Liver (tissue), 9 donors: Measurements from ENCODE around the gene HLA-A. TPM values are rescaled to one million over a fixed set of nuclear protein-coding genes. Genes with fewer than 3 reads are reported as not detected.
"Not testable (repeated sequence)": the region's sequence is repeated elsewhere in the genome, so short reads cannot be mapped to it uniquely, and the experiment has no call there.

Experiments used
- DNase-seq: peaks from one replicate; pipeline ENCODE4 v3.0.0-alpha.2; 2017; ENCODE audit warnings: low spot score
- H3K27ac ChIP-seq, 2 donors: one replicate each; pipeline ENCODE4 v1.7.0; 2013; ENCODE audit warnings: inconsistent platforms in 2 of 2, low read length in 2 of 2, control low read depth in 1 of 2, low read depth in 1 of 2, mild to moderate bottlenecking in 1 of 2
- H3K27me3 ChIP-seq, 4 donors: one replicate each; pipeline versions ENCODE4 v1.6.1 to v1.7.0; 2013; ENCODE audit warnings: low read length in 3 of 4, inconsistent platforms in 1 of 4, mild to moderate bottlenecking in 1 of 4, moderate library complexity in 1 of 4; ENCODE audit not compliant: control insufficient read depth in 4 of 4, insufficient read depth in 4 of 4
- H3K36me3 ChIP-seq, 4 donors: one replicate each; pipeline versions ENCODE4 v1.6.1 to v1.7.0; 2013; ENCODE audit warnings: low read length in 3 of 4, mild to moderate bottlenecking in 3 of 4, low read depth in 1 of 4, moderate library complexity in 1 of 4; ENCODE audit not compliant: control insufficient read depth in 4 of 4, insufficient read depth in 3 of 4
- H3K4me1 ChIP-seq, 4 donors: one replicate each; pipeline versions ENCODE4 v1.6.1 to v1.7.0; 2013; ENCODE audit warnings: low read length in 3 of 4, mild to moderate bottlenecking in 3 of 4, moderate library complexity in 1 of 4; ENCODE audit not compliant: control insufficient read depth in 4 of 4, insufficient read depth in 4 of 4
- H3K4me3 ChIP-seq, 3 donors: one replicate each; pipeline versions ENCODE4 v1.6.1 to v1.7.0; 2013; ENCODE audit warnings: low read length in 3 of 3, control low read depth in 1 of 3, low read depth in 1 of 3, mild to moderate bottlenecking in 1 of 3
- H3K9ac ChIP-seq, 2 donors: one replicate each; pipeline ENCODE4 v1.7.0; 2013; ENCODE audit warnings: low read length in 2 of 2, mild to moderate bottlenecking in 2 of 2, moderate library complexity in 2 of 2, control low read depth in 1 of 2, low read depth in 1 of 2
- H3K9me3 ChIP-seq, 4 donors: one replicate each; pipeline versions ENCODE4 v1.6.1 to v1.7.0; 2013; ENCODE audit warnings: low read length in 3 of 4; ENCODE audit not compliant: control insufficient read depth in 4 of 4
- EGR1 ChIP-seq, 2 donors: IDR thresholded peaks; 2 replicates each; pipeline ENCODE4 v1.6.1; 2016 to 2018; ENCODE audit warnings: antibody characterized with exemption in 2 of 2, low read depth in 2 of 2
- FOXA1 ChIP-seq: IDR thresholded peaks from 2 replicates; pipeline ENCODE4 v1.6.1; 2016; ENCODE audit warnings: antibody characterized with exemption
- FOXA2 ChIP-seq: IDR thresholded peaks from 2 replicates; pipeline ENCODE4 v1.6.1; 2016; ENCODE audit warnings: antibody characterized with exemption
- GABPA ChIP-seq, 2 donors: IDR thresholded peaks in 1 of 2; conservative IDR thresholded peaks in 1 of 2; 2 replicates each; pipeline ENCODE4 v1.6.1; 2016; ENCODE audit warnings: antibody characterized with exemption in 2 of 2, mild to moderate bottlenecking in 1 of 2, moderate library complexity in 1 of 2
- HNF4A ChIP-seq, 2 donors: conservative IDR thresholded peaks; 2 replicates each; pipeline ENCODE4 v1.6.1; 2016; ENCODE audit warnings: antibody characterized with exemption in 2 of 2, mild to moderate bottlenecking in 2 of 2
- HNF4G ChIP-seq: IDR thresholded peaks from 2 replicates; pipeline ENCODE4 v1.6.1; 2016; ENCODE audit warnings: antibody characterized with exemption
- JUND ChIP-seq, 2 donors: IDR thresholded peaks; 2 replicates each; pipeline ENCODE4 v1.6.1; 2016; ENCODE audit warnings: antibody characterized with exemption in 2 of 2
- NR2F2 ChIP-seq: IDR thresholded peaks from 2 replicates; pipeline ENCODE4 v1.6.1; 2016; ENCODE audit warnings: antibody characterized with exemption
- RAD21 ChIP-seq, 2 donors: IDR thresholded peaks; 2 replicates each; pipeline ENCODE4 v1.6.1; 2016; ENCODE audit warnings: antibody characterized with exemption in 2 of 2, mild to moderate bottlenecking in 2 of 2
- RXRA ChIP-seq, 2 donors: IDR thresholded peaks; 2 replicates each; pipeline ENCODE4 v1.6.1; 2017 to 2018; ENCODE audit warnings: antibody characterized with exemption in 2 of 2, mild to moderate bottlenecking in 1 of 2
- SP1 ChIP-seq: IDR thresholded peaks from 2 replicates; pipeline ENCODE4 v1.6.1; 2018; ENCODE audit warnings: antibody characterized with exemption, mild to moderate bottlenecking
- TAF1 ChIP-seq: conservative IDR thresholded peaks from 2 replicates; pipeline ENCODE4 v1.6.1; 2016; ENCODE audit warnings: antibody characterized with exemption, mild to moderate bottlenecking
- YY1 ChIP-seq: IDR thresholded peaks from 2 replicates; pipeline ENCODE4 v1.6.1; 2016; ENCODE audit warnings: antibody characterized with exemption, mild to moderate bottlenecking
- WGBS: extraction: QIAGEN DNeasy Blood & Tissue Kit; methylation state at CpG from one replicate; pipeline ENCODE4 v1.1.7; 2013; 5-methylcytosine and 5-hydroxymethylcytosine counted together
- polyA plus RNA-seq, 2 donors: library from polyadenylated mRNA; stranded (reverse) in 1 of 2; unstranded in 1 of 2; fragments of 200-250 nt in 1 of 2; fragments of >200 nt in 1 of 2; fragmentation: Nextera tagmentation in 1 of 2; extraction: Ambion mirVana in 1 of 2; gene quantifications; one replicate each; pipeline versions ENCODE4 v1.2.1 to v1.2.3, GENCODE V29; 2013 to 2015
- total RNA-seq, 2 donors: library from RNA; depleted of rRNA; stranded (reverse); fragments of >200 nt; gene quantifications; one replicate each; pipeline ENCODE4 v1.2.3, GENCODE V29; 2014
- TF ChIP-seq, protein P1 (sequence below): IDR thresholded peaks from 2 replicates; pipeline ENCODE4 v1.6.1; 2016; ENCODE audit warnings: antibody characterized with exemption
- TF ChIP-seq, protein P2 (sequence below): IDR thresholded peaks from 2 replicates; pipeline ENCODE4 v1.6.1; 2016; ENCODE audit warnings: antibody characterized with exemption
- TF ChIP-seq, protein P3 (sequence below): IDR thresholded peaks from 2 replicates; pipeline ENCODE4 v1.6.1; 2016; ENCODE audit warnings: antibody characterized with exemption, mild to moderate bottlenecking
- TF ChIP-seq, protein P4 (sequence below): fragments of 150-350 bp; IDR thresholded peaks from 2 replicates; pipeline ENCODE4 v1.5.1; 2017; ENCODE audit warnings: improper control_type of control experiment, low read depth, low read length; ENCODE audit not compliant: missing input control
- donor health status: healthy.
- donor health status: healthy.
- donor health status: healthy.
- donor health status: healthy.
- donor health status: healthy.

HLA-A gene
- total and polyA plus RNA-seq, 4 donors, result 145 to 321 (median 223) TPM

DNA sequence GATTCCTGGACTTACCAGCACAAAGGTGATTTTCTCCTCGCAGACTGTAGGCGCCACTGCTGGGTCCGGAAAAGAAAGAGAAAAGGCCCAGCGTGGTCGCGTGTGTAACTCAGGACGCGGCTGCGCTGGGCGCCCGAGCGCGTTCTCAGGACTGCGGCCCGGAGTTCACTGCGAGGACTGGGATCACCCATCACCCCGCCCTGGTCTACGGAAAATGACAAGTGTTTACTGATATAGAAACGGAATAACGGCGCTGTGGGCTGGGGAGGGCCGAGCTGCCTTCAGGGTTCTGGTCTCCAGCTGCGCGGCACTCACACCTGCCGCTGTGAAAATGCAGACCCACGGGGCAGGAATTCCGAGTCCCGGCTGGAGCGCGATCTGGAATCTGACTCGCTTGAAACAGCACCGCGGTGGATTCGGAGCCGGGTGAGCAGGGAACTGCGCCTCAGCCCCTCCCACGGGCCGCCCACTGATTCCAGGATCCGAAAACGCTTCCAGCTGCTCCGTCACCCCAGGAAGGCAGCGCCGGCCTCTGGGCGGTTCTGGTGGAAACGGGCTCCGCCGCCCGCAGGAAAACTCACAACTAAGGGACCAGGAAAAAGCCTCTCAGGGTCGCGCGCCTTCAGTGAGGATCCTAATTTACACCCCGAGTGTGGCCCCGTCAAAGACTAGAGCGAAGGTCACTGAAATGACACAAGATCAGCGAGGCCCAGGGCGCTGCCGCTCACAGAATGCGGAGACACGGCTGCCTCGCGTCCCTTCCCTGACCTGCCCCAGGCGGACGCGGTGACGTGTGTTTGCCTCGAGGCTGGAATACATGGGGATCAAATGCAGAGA lies 34.5 kb downstream of the HLA-A start:
- H3K27ac ChIP-seq, result peak overlapping the region; percentile 93 to 99
- WGBS, result under 1% methylated on average over 66 of the region's 66 CpGs
- H3K36me3 ChIP-seq, result no peaks in the 10 kb centered on the region
- TF ChIP-seq NR2F2 (no peak), RAD21 (IDR thresholded peaks at IDR 0.05) (peak; percentile 39 to 48), SP1 (peak; percentile 36), FOXA2 (no peak), YY1 (peak; percentile 79), RXRA (IDR thresholded peaks at IDR 0.05) (peak; percentile 67 to 76), EGR1 (IDR thresholded peaks at IDR 0.05; ENCODE audit: low read depth in 2 of 2) (peak in 1 of 2 donors; percentile 69), JUND (IDR thresholded peaks at IDR 0.05) (no peak), FOXA1 (no peak), HNF4A (conservative IDR thresholded peaks at IDR 0.05) (peak; percentile 16 to 19)
- TF ChIP-seq, protein P1, sequence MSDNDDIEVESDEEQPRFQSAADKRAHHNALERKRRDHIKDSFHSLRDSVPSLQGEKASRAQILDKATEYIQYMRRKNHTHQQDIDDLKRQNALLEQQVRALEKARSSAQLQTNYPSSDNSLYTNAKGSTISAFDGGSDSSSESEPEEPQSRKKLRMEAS, result peak; percentile 63
- TF ChIP-seq, protein P2, sequence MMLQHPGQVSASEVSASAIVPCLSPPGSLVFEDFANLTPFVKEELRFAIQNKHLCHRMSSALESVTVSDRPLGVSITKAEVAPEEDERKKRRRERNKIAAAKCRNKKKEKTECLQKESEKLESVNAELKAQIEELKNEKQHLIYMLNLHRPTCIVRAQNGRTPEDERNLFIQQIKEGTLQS, result no peak
- TF ChIP-seq, protein P3, sequence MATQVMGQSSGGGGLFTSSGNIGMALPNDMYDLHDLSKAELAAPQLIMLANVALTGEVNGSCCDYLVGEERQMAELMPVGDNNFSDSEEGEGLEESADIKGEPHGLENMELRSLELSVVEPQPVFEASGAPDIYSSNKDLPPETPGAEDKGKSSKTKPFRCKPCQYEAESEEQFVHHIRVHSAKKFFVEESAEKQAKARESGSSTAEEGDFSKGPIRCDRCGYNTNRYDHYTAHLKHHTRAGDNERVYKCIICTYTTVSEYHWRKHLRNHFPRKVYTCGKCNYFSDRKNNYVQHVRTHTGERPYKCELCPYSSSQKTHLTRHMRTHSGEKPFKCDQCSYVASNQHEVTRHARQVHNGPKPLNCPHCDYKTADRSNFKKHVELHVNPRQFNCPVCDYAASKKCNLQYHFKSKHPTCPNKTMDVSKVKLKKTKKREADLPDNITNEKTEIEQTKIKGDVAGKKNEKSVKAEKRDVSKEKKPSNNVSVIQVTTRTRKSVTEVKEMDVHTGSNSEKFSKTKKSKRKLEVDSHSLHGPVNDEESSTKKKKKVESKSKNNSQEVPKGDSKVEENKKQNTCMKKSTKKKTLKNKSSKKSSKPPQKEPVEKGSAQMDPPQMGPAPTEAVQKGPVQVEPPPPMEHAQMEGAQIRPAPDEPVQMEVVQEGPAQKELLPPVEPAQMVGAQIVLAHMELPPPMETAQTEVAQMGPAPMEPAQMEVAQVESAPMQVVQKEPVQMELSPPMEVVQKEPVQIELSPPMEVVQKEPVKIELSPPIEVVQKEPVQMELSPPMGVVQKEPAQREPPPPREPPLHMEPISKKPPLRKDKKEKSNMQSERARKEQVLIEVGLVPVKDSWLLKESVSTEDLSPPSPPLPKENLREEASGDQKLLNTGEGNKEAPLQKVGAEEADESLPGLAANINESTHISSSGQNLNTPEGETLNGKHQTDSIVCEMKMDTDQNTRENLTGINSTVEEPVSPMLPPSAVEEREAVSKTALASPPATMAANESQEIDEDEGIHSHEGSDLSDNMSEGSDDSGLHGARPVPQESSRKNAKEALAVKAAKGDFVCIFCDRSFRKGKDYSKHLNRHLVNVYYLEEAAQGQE, result peak; percentile 33
- TF ChIP-seq, protein P4, sequence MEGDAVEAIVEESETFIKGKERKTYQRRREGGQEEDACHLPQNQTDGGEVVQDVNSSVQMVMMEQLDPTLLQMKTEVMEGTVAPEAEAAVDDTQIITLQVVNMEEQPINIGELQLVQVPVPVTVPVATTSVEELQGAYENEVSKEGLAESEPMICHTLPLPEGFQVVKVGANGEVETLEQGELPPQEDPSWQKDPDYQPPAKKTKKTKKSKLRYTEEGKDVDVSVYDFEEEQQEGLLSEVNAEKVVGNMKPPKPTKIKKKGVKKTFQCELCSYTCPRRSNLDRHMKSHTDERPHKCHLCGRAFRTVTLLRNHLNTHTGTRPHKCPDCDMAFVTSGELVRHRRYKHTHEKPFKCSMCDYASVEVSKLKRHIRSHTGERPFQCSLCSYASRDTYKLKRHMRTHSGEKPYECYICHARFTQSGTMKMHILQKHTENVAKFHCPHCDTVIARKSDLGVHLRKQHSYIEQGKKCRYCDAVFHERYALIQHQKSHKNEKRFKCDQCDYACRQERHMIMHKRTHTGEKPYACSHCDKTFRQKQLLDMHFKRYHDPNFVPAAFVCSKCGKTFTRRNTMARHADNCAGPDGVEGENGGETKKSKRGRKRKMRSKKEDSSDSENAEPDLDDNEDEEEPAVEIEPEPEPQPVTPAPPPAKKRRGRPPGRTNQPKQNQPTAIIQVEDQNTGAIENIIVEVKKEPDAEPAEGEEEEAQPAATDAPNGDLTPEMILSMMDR, result peak; percentile 19
- H3K27me3 ChIP-seq, result no peaks in the 10 kb centered on the region
- peak overlapping the region; percentile 87 to 90 for H3K9ac ChIP-seq
- no peaks in the 10 kb centered on the region for H3K9me3 ChIP-seq
- peak overlapping the region; percentile 44 to 67 (median 61) for H3K4me3 ChIP-seq
- peaks cover 4 to 22% (median 12%) of the 10 kb centered on the region in 4 donors for H3K4me1 ChIP-seq
- DNase-seq, result peak; percentile 75

DNA sequence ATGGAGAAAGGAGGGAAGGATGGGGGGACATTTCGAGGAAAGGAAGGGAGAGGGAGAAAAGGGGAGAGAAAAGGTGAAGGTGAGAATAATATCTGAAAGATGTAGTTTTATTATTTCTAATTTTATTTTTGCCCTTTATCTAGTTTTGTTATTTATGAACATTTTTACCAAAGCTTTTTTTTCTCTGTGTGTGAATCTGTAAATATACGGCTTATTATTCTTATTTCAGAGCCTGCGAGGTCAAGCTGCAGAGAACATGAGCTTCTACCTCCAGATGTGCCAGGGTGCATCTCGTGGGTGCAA lies 35.0 kb downstream of the HLA-A start:
- Histone ChIP-seq H3K27ac (peak overlapping the region; percentile 93 to 99), H3K27me3 (no peaks in the 10 kb centered on the region), H3K4me3 (peak overlapping the region in 2 of 3 donors; percentile 44 to 67), H3K9me3 (no peaks in the 10 kb centered on the region), H3K4me1 (peaks cover 4 to 22% (median 12%) of the 10 kb centered on the region in 4 donors), H3K9ac (peak overlapping the region; percentile 64 to 87), H3K36me3 (no peaks in the 10 kb centered on the region)
- 40% methylated on average over 4 of the region's 4 CpGs for WGBS
- DNase-seq, result no peak
- no peak for TF ChIP-seq TAF1
- no peak for TF ChIP-seq JUND (IDR thresholded peaks at IDR 0.05)
- TF ChIP-seq HNF4G, result no peak
- TF ChIP-seq HNF4A (conservative IDR thresholded peaks at IDR 0.05), result no peak
- no peak for TF ChIP-seq EGR1 (IDR thresholded peaks at IDR 0.05; ENCODE audit: low read depth in 2 of 2)
- no peak for TF ChIP-seq FOXA1
- TF ChIP-seq GABPA (IDR thresholded peaks at IDR 0.05 in 1 of 2, conservative IDR thresholded peaks at IDR 0.05 in 1 of 2), result no peak
- no peak for TF ChIP-seq YY1

DNA sequence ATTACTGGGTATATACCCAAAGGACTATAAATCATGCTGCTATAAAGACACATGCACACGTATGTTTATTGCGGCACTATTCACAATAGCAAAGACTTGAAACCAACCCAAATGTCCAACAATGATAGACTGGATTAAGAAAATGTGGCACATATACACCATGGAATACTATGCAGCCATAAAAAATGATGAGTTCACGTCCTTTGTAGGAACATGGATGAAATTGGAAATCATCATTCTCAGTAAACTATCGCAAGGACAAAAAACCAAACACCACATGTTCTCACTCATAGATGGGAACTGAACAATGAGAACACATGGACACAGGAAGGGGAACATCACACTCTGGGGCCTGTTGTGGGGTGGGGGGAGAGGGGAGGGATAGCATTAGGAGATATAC lies 37.7 kb downstream of the HLA-A start:
- DNase-seq, H3K4me3 ChIP-seq, H3K9me3 ChIP-seq, H3K27ac ChIP-seq, H3K9ac ChIP-seq, H3K27me3 ChIP-seq, H3K36me3 ChIP-seq: not testable (repeated sequence)
- H3K4me1 ChIP-seq, result peaks cover 4 to 20% (median 12%) of the 10 kb centered on the region in 4 donors
- 100% methylated on average over 2 of the region's 4 CpGs for WGBS
